RKO (cell line): Measurements from ENCODE around the gene HKDC1.

Source experiments
- DNase-seq: peaks from one replicate; pipeline ENCODE4 v3.0.0-alpha.2; 2016; ENCODE audit warnings: low spot score

Gene HKDC1

GRCh38 chr10:69220041-69220451 is at the start of gene HKDC1:
Gene HKDC1 (plus strand): TSS chr10:69220332. CDS start chr10:69220436, 104 bp downstream.
- DNase-seq = no peak

GRCh38 chr10:69172241-69172982 is 47.7 kb upstream of the HKDC1 start:
- DNase-seq = no peak

- DNase-seq = peak; percentile 20
Observed at GRCh38 chr10:69175326-69175725, 44.8 kb upstream of the HKDC1 start.

- DNase-seq = no peak
Observed at GRCh38 chr10:69176823-69177222, 43.3 kb upstream of the HKDC1 start.

- peak; percentile 88 for DNase-seq
Observed at GRCh38 chr10:69179089-69179742, 40.9 kb upstream of the HKDC1 start.

GRCh38 chr10:69179743-69180524 is 40.2 kb upstream of the HKDC1 start, which contains the start of gene SUPV3L1:
Gene SUPV3L1 (plus strand): TSS chr10:69180234. CDS start chr10:69180292, 58 bp downstream.
- peak; percentile 99 for DNase-seq

GRCh38 chr10:69180525-69181204 is 39.5 kb upstream of the HKDC1 start:
- peak; percentile 74 for DNase-seq

- DNase-seq = peak; percentile 32
Observed at GRCh38 chr10:69181433-69181832, 38.7 kb upstream of the HKDC1 start.

- DNase-seq = no peak
Observed at GRCh38 chr10:69182005-69182404, 38.1 kb upstream of the HKDC1 start.

GRCh38 chr10:69186524-69186923 is 33.6 kb upstream of the HKDC1 start:
- no peak for DNase-seq

- DNase-seq = no peak
Observed at GRCh38 chr10:69201045-69201444, 19.1 kb upstream of the HKDC1 start.

- DNase-seq = no peak
Observed at GRCh38 chr10:69202332-69202731, 17.8 kb upstream of the HKDC1 start.

GRCh38 chr10:69208761-69209160 is 11.4 kb upstream of the HKDC1 start:
- no peak for DNase-seq

GRCh38 chr10:69209787-69210484 is 10.2 kb upstream of the HKDC1 start:
- DNase-seq = no peak

GRCh38 chr10:69211104-69211503 is 9.0 kb upstream of the HKDC1 start:
- no peak for DNase-seq

GRCh38 chr10:69211524-69211923 is 8.6 kb upstream of the HKDC1 start:
- DNase-seq = no peak

GRCh38 chr10:69213591-69214311 is 6.4 kb upstream of the HKDC1 start:
- DNase-seq = no peak

- DNase-seq = no peak
Observed at GRCh38 chr10:69214666-69215131, 5.4 kb upstream of the HKDC1 start.

- DNase-seq = no peak
Observed at GRCh38 chr10:69215405-69216171, 4.5 kb upstream of the HKDC1 start.

GRCh38 chr10:69216577-69217118 is 3.5 kb upstream of the HKDC1 start:
- DNase-seq = no peak
